ENCODE results near the gene SCGB2B2.

Gene SCGB2B2

DNA sequence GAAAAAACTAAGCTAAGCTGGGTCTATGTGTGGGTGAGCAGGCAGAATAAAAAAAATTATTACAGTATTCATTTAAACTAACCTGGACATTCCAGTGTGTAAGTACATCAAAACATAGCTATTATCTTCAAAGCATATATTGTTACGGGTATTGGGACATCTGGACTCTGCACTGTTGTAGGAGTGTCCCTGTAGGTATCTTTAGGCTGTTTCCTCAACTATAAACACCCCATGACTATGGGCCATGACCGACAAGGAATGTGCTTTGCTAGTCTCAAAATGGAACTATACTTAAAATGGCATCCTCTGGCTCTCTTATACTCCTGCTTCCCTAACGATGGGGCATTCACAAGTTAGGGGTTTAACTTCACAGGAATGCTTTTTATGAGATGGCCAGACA lies 3.4 kb downstream of the SCGB2B2 start:
- Histone ChIP-seq H3K27ac (ENCODE audit: extremely low read depth, low read depth, low read length) (no peak overlapping the region), H3K4me1 (ENCODE audit: control insufficient read depth, insufficient read depth, low read length) (peaks cover 12% of the 10 kb centered on the region), H3K9me3 (ENCODE audit: control insufficient read depth, insufficient read depth, low read depth, low read length) (peaks cover 6% of the 10 kb centered on the region), H3K4me3 (ENCODE audit: low read depth, low read length) (no peak overlapping the region), H3K36me3 (ENCODE audit: control insufficient read depth in 2 of 2, insufficient read depth in 1 of 2, low read length in 2 of 2) (peaks cover 3 to 10% of the 10 kb centered on the region in 2 experiments)
- ChIA-PET POLR2A (interaction anchor here (0.8 kb wide), 1 partner anchor 10 kb away, joined by 4 read pairs; no protein-coding TSS in a partner anchor), CTCF (interaction anchor here (2.5 to 3.8 kb wide), 3 partner anchors 10 to 39 kb away, joined by 12 to 35 read pairs (median 25); no protein-coding TSS in a partner anchor)
- no peak for TF ChIP-seq ZNF571 (tag by site-specific recombination; IDR thresholded peaks at IDR 0.05)
- no peak for TF ChIP-seq ZNF510 (tag by site-specific recombination; IDR thresholded peaks at IDR 0.05; ENCODE audit: insufficient replicate concordance)
- TF ChIP-seq, protein P1, sequence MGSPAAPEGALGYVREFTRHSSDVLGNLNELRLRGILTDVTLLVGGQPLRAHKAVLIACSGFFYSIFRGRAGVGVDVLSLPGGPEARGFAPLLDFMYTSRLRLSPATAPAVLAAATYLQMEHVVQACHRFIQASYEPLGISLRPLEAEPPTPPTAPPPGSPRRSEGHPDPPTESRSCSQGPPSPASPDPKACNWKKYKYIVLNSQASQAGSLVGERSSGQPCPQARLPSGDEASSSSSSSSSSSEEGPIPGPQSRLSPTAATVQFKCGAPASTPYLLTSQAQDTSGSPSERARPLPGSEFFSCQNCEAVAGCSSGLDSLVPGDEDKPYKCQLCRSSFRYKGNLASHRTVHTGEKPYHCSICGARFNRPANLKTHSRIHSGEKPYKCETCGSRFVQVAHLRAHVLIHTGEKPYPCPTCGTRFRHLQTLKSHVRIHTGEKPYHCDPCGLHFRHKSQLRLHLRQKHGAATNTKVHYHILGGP (tag by site-specific recombination; IDR thresholded peaks at IDR 0.05), result no peak
- TF ChIP-seq KLF7 (tag by site-specific recombination; IDR thresholded peaks at IDR 0.05; ENCODE audit: borderline replicate concordance), result no peak
- TF ChIP-seq ZNF133 (tag by site-specific recombination; IDR thresholded peaks at IDR 0.05), result no peak
- TF ChIP-seq YY2 (tag by site-specific recombination; IDR thresholded peaks at IDR 0.05), result no peak
- no peak for TF ChIP-seq RBAK (tag by site-specific recombination; IDR thresholded peaks at IDR 0.05)
- TF ChIP-seq, protein P2, sequence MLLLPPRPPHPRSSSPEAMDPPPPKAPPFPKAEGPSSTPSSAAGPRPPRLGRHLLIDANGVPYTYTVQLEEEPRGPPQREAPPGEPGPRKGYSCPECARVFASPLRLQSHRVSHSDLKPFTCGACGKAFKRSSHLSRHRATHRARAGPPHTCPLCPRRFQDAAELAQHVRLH (tag by site-specific recombination; IDR thresholded peaks at IDR 0.05), result no peak

DNA sequence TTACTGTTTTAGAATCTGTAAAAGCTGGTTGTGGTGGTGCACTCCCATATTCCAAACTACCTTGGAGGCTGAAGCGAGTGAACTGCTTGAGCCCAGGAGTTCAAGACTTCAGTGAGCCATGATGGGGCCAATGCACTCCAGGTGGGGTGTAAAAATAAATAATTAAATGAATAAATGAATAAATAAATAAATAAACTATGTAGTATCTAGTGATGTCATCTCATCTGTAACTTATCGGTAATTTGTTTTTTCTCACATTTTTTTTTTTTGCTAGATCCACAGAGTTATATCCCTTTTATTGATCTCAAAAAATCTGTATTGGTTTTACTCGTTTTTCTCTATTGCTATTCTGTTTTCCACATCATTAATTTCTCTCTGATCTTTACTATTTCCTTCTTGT lies 5.0 kb downstream of the SCGB2B2 start:
- Histone ChIP-seq H3K9me3 (ENCODE audit: control insufficient read depth, insufficient read depth, low read depth, low read length) (peaks cover 2% of the 10 kb centered on the region; the same call in 1 of the 2 replicates), H3K27ac (ENCODE audit: extremely low read depth, low read depth, low read length) (no peak overlapping the region), H3K4me3 (ENCODE audit: low read depth, low read length) (no peak overlapping the region), H3K36me3 (ENCODE audit: control insufficient read depth in 2 of 2, insufficient read depth in 1 of 2, low read length in 2 of 2) (0 out of 3 replicates have a peak, but pooled peaks cover 0 to 4% of the 10 kb centered on the region in 2 experiments), H3K4me1 (ENCODE audit: control insufficient read depth, insufficient read depth, low read length) (peaks cover 7% of the 10 kb centered on the region)
- POLR2A ChIA-PET, result no interaction called here
- CTCF ChIA-PET, result interaction anchor here (0.6 to 2.6 kb wide), 4 partner anchors 30 to 382 kb away, joined by 3 to 25 read pairs (median 8); no protein-coding TSS in a partner anchor
- TF ChIP-seq ZNF16 (tag by site-specific recombination; IDR thresholded peaks at IDR 0.05; ENCODE audit: low read depth), result no peak
- TF ChIP-seq KLF1 (tag by site-specific recombination; IDR thresholded peaks at IDR 0.05), result no peak
- TF ChIP-seq, protein P3, sequence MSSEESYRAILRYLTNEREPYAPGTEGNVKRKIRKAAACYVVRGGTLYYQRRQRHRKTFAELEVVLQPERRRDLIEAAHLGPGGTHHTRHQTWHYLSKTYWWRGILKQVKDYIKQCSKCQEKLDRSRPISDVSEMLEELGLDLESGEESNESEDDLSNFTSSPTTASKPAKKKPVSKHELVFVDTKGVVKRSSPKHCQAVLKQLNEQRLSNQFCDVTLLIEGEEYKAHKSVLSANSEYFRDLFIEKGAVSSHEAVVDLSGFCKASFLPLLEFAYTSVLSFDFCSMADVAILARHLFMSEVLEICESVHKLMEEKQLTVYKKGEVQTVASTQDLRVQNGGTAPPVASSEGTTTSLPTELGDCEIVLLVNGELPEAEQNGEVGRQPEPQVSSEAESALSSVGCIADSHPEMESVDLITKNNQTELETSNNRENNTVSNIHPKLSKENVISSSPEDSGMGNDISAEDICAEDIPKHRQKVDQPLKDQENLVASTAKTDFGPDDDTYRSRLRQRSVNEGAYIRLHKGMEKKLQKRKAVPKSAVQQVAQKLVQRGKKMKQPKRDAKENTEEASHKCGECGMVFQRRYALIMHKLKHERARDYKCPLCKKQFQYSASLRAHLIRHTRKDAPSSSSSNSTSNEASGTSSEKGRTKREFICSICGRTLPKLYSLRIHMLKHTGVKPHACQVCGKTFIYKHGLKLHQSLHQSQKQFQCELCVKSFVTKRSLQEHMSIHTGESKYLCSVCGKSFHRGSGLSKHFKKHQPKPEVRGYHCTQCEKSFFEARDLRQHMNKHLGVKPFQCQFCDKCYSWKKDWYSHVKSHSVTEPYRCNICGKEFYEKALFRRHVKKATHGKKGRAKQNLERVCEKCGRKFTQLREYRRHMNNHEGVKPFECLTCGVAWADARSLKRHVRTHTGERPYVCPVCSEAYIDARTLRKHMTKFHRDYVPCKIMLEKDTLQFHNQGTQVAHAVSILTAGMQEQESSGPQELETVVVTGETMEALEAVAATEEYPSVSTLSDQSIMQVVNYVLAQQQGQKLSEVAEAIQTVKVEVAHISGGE (tag by site-specific recombination; conservative IDR thresholded peaks at IDR 0.05; ENCODE audit: low read depth), result no peak
- TF ChIP-seq, protein P4, sequence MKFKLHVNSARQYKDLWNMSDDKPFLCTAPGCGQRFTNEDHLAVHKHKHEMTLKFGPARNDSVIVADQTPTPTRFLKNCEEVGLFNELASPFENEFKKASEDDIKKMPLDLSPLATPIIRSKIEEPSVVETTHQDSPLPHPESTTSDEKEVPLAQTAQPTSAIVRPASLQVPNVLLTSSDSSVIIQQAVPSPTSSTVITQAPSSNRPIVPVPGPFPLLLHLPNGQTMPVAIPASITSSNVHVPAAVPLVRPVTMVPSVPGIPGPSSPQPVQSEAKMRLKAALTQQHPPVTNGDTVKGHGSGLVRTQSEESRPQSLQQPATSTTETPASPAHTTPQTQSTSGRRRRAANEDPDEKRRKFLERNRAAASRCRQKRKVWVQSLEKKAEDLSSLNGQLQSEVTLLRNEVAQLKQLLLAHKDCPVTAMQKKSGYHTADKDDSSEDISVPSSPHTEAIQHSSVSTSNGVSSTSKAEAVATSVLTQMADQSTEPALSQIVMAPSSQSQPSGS (tag by site-specific recombination; IDR thresholded peaks at IDR 0.05; ENCODE audit: low read depth), result peak; percentile 76
- no peak for TF ChIP-seq ZNF530 (tag by site-specific recombination; IDR thresholded peaks at IDR 0.05; ENCODE audit: low read depth)
- TF ChIP-seq ZBTB1 (tag by site-specific recombination; IDR thresholded peaks at IDR 0.05), result no peak
- TF ChIP-seq ZNF132 (tag by site-specific recombination; IDR thresholded peaks at IDR 0.05; ENCODE audit: borderline replicate concordance), result no peak
- TF ChIP-seq ZNF677 (tag by site-specific recombination; IDR thresholded peaks at IDR 0.05), result no peak
- no peak for TF ChIP-seq ZNF830 (tag by site-specific recombination; IDR thresholded peaks at IDR 0.05; ENCODE audit: low read depth)

All from HEK293 (cell line).